Neuron (in vitro differentiated cells): ENCODE measurements around the gene EEF1E1.

Experiments
- H2AFZ ChIP-seq: one replicate; pipeline ENCODE4 v1.6.1; 2013; ENCODE audit warnings: low read depth, mild to moderate bottlenecking, inconsistent platforms, low read length, moderate library complexity
- H3K27me3 ChIP-seq: one replicate; pipeline ENCODE4 v1.6.1; 2013; ENCODE audit warnings: low read length; ENCODE audit not compliant: insufficient read depth
- H3K36me3 ChIP-seq: one replicate; pipeline ENCODE4 v1.6.1; 2013; ENCODE audit warnings: low read length; ENCODE audit not compliant: insufficient read depth
- H3K4me1 ChIP-seq: one replicate; pipeline ENCODE4 v1.6.1; 2013; ENCODE audit warnings: low read length; ENCODE audit not compliant: insufficient read depth
- H3K4me3 ChIP-seq: 2 replicates; pipeline ENCODE4 v1.5.1; 2013; ENCODE audit warnings: mild to moderate bottlenecking, low read length, moderate library complexity
- H3K9me3 ChIP-seq: one replicate; pipeline ENCODE4 v1.6.1; 2013; ENCODE audit warnings: low read length

The EEF1E1 gene

GRCh38 chr6:8102122-8102958 lies at the start of gene EEF1E1:
Gene EEF1E1, minus strand, starts transcription at chr6:8102548. Its CDS starts 27 bp downstream, at chr6:8102521.
- no peaks in the 10 kb centered on the region for H3K27me3 ChIP-seq
- H3K4me1 ChIP-seq = peaks cover 12% of the 10 kb centered on the region
- peak within 1 kb of the TSS; percentile 98 for H2AFZ ChIP-seq
- H3K36me3 ChIP-seq = peaks cover under 1% of the 10 kb centered on the region
- H3K4me3 ChIP-seq = peak within 1 kb of the TSS; percentile 96
- H3K9me3 ChIP-seq = no peaks in the 10 kb centered on the region

- Histone ChIP-seq H3K27me3 (peaks cover 7% of the 10 kb centered on the region), H3K36me3 (no peaks in the 10 kb centered on the region), H2AFZ (no peak overlapping the region), H3K4me3 (no peak overlapping the region), H3K9me3 (no peaks in the 10 kb centered on the region), H3K4me1 (no peaks in the 10 kb centered on the region)
Measured at GRCh38 chr6:8149350-8149749, 47.0 kb upstream of the EEF1E1 start.

DNA sequence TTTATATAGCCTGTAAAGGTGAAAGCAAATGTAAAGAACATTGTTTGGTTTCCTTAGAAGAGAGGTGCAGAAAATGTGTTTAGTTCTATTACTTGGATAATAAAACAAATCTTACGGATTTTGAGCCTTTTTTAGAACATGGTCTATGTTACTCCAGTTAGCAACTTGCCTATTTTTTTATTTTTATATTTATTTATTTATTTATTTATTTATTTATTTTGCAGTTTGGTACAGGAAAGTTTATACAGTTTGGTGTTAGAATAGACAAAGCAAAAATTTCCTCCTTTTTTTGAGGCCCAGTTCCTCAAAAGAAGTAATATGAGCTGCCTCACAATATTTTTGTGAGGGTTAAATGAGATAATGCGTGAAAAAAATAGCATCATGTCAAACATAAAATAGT lies 41.6 kb upstream of the EEF1E1 start:
- Histone ChIP-seq H3K27me3 (peaks cover 7% of the 10 kb centered on the region), H3K9me3 (no peaks in the 10 kb centered on the region), H3K4me1 (peaks cover 5% of the 10 kb centered on the region), H3K36me3 (no peaks in the 10 kb centered on the region), H3K4me3 (no peak overlapping the region), H2AFZ (no peak overlapping the region)

DNA sequence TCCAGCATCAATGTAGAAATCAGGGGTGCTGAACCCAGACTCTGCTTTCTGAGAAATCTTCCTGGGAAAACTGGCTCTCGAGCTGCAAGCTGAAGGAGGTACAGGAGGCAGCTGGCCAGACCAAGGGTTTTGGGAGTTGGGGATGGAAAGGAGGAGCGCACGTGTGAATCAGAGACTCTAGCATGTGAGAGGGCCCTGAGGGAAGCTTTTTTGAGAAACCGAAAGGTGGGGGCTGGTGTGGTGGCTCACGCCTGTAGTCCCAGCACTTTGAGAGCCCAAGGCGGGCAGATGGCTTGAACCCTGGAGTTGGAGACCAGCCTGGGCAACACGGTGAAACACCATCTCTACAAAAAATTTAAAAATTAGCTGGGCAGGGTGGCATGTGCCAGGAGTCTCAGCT lies 37.1 kb upstream of the EEF1E1 start:
- no peak overlapping the region for H2AFZ ChIP-seq
- no peaks in the 10 kb centered on the region for H3K36me3 ChIP-seq
- H3K4me1 ChIP-seq = peaks cover 5% of the 10 kb centered on the region
- H3K9me3 ChIP-seq = no peaks in the 10 kb centered on the region
- no peaks in the 10 kb centered on the region for H3K27me3 ChIP-seq
- no peak overlapping the region for H3K4me3 ChIP-seq

DNA sequence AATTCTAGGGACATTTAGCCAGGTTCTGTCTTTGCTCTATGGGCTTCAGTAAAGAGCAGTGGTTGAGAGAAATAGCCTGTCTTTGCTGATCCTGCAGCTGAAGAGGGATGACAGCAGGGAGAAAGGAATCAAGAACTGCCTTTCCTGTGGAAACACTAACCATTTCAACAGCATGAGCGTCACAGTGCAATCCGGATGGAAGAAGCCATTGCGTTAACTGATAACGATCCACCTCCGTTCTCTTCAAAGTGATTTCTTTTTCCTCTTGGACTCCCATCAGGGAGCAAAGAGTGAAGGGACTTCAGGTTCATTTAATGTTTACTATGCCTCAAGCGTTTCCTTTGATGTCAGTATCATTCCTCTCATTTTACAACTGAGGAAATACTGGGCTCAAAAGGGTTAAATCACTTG lies 35.2 kb upstream of the EEF1E1 start:
- no peaks in the 10 kb centered on the region for H3K9me3 ChIP-seq
- H3K27me3 ChIP-seq = no peaks in the 10 kb centered on the region
- H2AFZ ChIP-seq = no peak overlapping the region
- H3K4me1 ChIP-seq = peaks cover 5% of the 10 kb centered on the region
- no peak overlapping the region for H3K4me3 ChIP-seq
- H3K36me3 ChIP-seq = no peaks in the 10 kb centered on the region

GRCh38 chr6:8135276-8135675 lies 32.9 kb upstream of the EEF1E1 start:
- Histone ChIP-seq H3K4me1 (peaks cover 2% of the 10 kb centered on the region), H3K9me3 (no peaks in the 10 kb centered on the region), H3K4me3 (no peak overlapping the region), H3K36me3 (no peaks in the 10 kb centered on the region), H2AFZ (no peak overlapping the region), H3K27me3 (no peaks in the 10 kb centered on the region)

DNA sequence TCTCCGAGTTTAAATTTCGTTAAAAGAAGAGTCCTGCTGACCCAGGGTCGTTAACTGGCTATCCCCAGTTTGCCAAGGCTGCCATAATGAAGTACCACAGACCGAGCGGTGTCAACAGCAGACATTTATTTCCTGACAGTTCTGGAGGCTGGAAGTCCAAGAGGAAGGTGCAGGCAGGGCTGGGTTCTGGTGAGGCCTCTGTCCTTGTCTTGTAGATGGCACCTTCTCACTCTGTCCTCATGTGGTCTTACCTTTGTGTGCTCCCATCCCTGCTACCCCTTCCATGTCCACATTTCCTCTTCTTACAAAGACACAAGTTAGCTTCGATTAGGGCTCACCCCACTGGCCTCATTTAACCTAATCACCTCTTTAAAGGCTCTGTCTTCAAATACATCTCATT lies 29.8 kb upstream of the EEF1E1 start:
- Histone ChIP-seq H3K27me3 (no peaks in the 10 kb centered on the region), H2AFZ (no peak overlapping the region), H3K4me1 (no peaks in the 10 kb centered on the region), H3K9me3 (no peaks in the 10 kb centered on the region), H3K4me3 (no peak overlapping the region), H3K36me3 (no peaks in the 10 kb centered on the region)

DNA sequence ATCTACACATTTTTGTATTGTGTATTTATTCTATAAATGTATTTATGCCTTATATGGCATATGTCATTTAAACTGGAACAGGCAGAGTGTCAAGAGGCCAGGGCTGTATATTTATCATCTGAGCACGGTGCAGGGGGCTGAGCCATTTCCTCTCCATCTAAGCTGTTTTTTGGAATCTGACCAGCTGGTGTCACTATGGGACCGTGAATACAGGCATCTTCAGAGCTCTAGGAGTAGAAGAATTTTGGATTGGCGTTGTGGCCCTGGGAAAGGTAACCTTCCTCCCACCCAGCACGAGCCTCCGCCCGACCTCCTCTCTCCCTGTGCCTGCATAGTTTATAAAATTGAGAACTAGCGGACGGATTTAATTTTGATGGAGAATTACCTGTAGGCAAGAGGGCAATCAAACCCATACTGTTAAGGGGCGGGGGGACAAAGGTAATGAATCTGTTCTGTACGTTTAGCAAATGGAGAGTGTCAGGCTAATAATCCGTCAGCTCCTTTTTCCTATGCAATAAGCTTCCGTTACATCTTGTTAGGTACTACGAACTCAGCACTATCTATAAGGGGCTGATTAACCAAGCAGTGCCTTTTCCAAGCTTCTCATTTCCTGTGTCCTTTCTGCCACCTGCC lies 29.0 kb upstream of the EEF1E1 start:
- Histone ChIP-seq H2AFZ (no peak overlapping the region), H3K36me3 (no peaks in the 10 kb centered on the region), H3K27me3 (no peaks in the 10 kb centered on the region), H3K9me3 (no peaks in the 10 kb centered on the region), H3K4me1 (no peaks in the 10 kb centered on the region), H3K4me3 (no peak overlapping the region)

DNA sequence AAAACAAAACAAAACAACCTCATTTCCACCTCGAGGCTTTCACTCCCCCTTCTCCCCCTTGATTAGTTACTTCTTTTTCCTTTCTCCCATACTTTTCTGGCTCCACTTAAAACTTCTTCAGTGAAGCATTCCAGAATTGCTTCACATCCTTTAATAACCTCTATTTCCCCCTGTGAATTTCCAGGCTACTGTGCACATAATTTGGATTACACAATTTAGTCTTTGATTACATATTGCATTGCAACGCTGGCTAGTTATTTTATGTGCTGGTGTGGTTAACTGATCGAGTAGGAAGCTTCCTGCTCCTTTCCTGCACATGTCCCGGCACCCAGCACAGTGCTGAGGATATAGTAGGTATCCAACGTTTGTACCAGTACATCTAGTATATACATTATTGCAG lies 28.1 kb upstream of the EEF1E1 start:
- no peaks in the 10 kb centered on the region for H3K27me3 ChIP-seq
- no peak overlapping the region for H3K4me3 ChIP-seq
- H2AFZ ChIP-seq = no peak overlapping the region
- no peaks in the 10 kb centered on the region for H3K36me3 ChIP-seq
- H3K4me1 ChIP-seq = no peaks in the 10 kb centered on the region
- H3K9me3 ChIP-seq = no peaks in the 10 kb centered on the region

GRCh38 chr6:8123236-8123635 lies 20.9 kb upstream of the EEF1E1 start:
- H3K36me3 ChIP-seq = no peaks in the 10 kb centered on the region
- H2AFZ ChIP-seq = no peak overlapping the region
- H3K4me1 ChIP-seq = no peaks in the 10 kb centered on the region
- no peaks in the 10 kb centered on the region for H3K9me3 ChIP-seq
- H3K4me3 ChIP-seq = no peak overlapping the region
- no peaks in the 10 kb centered on the region for H3K27me3 ChIP-seq

DNA sequence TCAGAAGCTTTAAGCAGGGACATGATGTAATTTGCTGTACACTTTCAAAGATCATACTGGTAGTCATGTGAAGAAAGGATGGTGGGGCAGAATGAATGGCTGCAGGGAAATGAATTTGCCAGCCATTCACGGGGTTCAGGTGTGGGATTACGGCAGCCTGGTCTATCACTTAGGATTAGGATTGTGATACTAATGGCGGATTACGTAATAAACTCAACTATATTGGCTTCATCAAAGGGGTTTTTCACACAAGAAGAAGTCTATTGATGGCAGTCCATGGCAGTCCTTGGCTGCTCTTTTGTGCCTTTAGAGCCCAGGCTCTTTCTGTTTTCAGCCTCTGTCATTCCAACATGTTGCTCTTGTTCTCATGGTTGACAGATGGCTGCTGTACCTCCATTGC lies 12.6 kb upstream of the EEF1E1 start:
- Histone ChIP-seq H3K36me3 (no peaks in the 10 kb centered on the region), H2AFZ (no peak overlapping the region), H3K9me3 (no peaks in the 10 kb centered on the region), H3K27me3 (peaks cover 3% of the 10 kb centered on the region), H3K4me1 (no peaks in the 10 kb centered on the region), H3K4me3 (no peak overlapping the region)

- Histone ChIP-seq H3K36me3 (no peaks in the 10 kb centered on the region), H3K9me3 (no peaks in the 10 kb centered on the region), H3K4me3 (no peak overlapping the region), H3K27me3 (peaks cover 3% of the 10 kb centered on the region), H2AFZ (no peak overlapping the region), H3K4me1 (no peaks in the 10 kb centered on the region)
Measured at GRCh38 chr6:8113131-8113654, 10.8 kb upstream of the EEF1E1 start.

- Histone ChIP-seq H3K36me3 (no peaks in the 10 kb centered on the region), H3K4me1 (no peaks in the 10 kb centered on the region), H3K9me3 (no peaks in the 10 kb centered on the region), H2AFZ (no peak overlapping the region), H3K4me3 (no peak overlapping the region), H3K27me3 (peaks cover 3% of the 10 kb centered on the region)
Measured at GRCh38 chr6:8110725-8111124, 8.4 kb upstream of the EEF1E1 start.
